Measurements from ENCODE around the gene RNF144A.

GRCh38 chr2:7075834-7076233, 158.6 kb downstream of the RNF144A start:
- TF ChIP-seq EZH2phosphoT487 (IDR thresholded peaks at IDR 0.05; ENCODE audit: borderline replicate concordance, low read depth) = no peak
- TF ChIP-seq REST (IDR thresholded peaks at IDR 0.05; ENCODE audit: low read depth, low read length) = no peak
- TF ChIP-seq CTCF (IDR thresholded peaks at IDR 0.05) = no peak
- TF ChIP-seq RXRA (IDR thresholded peaks at IDR 0.05; ENCODE audit: borderline replicate concordance, low read depth) = no peak
- TF ChIP-seq POLR2AphosphoS5 (IDR thresholded peaks at IDR 0.05; ENCODE audit: low read depth, low read length) = no peak
- no peak for TF ChIP-seq JUND (IDR thresholded peaks at IDR 0.05)
- TF ChIP-seq GABPA (IDR thresholded peaks at IDR 0.05; ENCODE audit: low read depth) = no peak
- TF ChIP-seq YY1 (IDR thresholded peaks at IDR 0.05; ENCODE audit: low read depth) = no peak
- TF ChIP-seq RCOR1 (IDR thresholded peaks at IDR 0.05; ENCODE audit: low read length) = no peak
- no peak for TF ChIP-seq ELF1 (IDR thresholded peaks at IDR 0.05)
- no peak for TF ChIP-seq USF2 (IDR thresholded peaks at IDR 0.05; ENCODE audit: borderline replicate concordance, low read depth, low read length)
